Progenitor cell of endocrine pancreas (in vitro differentiated cells): ENCODE measurements around the gene OXLD1. TPM values are rescaled to one million over a fixed set of nuclear protein-coding genes. Genes with fewer than 3 reads are reported as not detected.

Source experiments
- DNase-seq: peaks from one replicate; pipeline ENCODE4 v3.0.0; 2021; ENCODE audit warnings: low spot score; ENCODE audit not compliant: unreplicated experiment
- H3K27ac Mint-ChIP-seq: 2 replicates; pipeline ENCODE4 v1.8.0; 2021; ENCODE audit warnings: mild to moderate bottlenecking, moderate library complexity, mixed read lengths
- H3K27me3 Mint-ChIP-seq: 2 replicates; pipeline ENCODE4 v1.8.0; 2021; ENCODE audit warnings: mixed read lengths
- H3K36me3 Mint-ChIP-seq: 2 replicates; pipeline ENCODE4 v1.8.0; 2022; ENCODE audit warnings: mixed read lengths; ENCODE audit not compliant: insufficient read depth
- H3K4me1 Mint-ChIP-seq: 2 replicates; pipeline ENCODE4 v1.8.0; 2021; ENCODE audit warnings: low read depth, mixed read lengths
- H3K4me3 Mint-ChIP-seq: 2 replicates; pipeline ENCODE4 v1.8.0; 2021; ENCODE audit warnings: low read depth, mild to moderate bottlenecking, moderate library complexity, mixed read lengths
- H3K9me3 Mint-ChIP-seq: 2 replicates; pipeline ENCODE4 v1.8.0; 2021; ENCODE audit warnings: low read depth, mixed read lengths
- total RNA-seq: library from RNA; stranded (reverse); gene quantifications from 2 replicates; pipeline ENCODE4 v1.2.1, GENCODE V29; 2021
- TF ChIP-seq, protein P1 (sequence below): fragments of 200-600 bp; sonication (generic); IDR thresholded peaks from one replicate; pipeline ENCODE4 v1.5.0; 2021; ENCODE audit warnings: antibody characterized with exemption, mild to moderate bottlenecking; ENCODE audit not compliant: unreplicated experiment

The OXLD1 gene
- total RNA-seq, 1 donor from 2014 or later: 18.6 TPM

GRCh38 chr17:81660441-81660840 lies 6.0 kb downstream of the OXLD1 start:
- Mint-ChIP-seq H3K9me3 (no peaks in the 10 kb centered on the region), H3K36me3 (no peaks in the 10 kb centered on the region), H3K27ac (no peak overlapping the region), H3K4me3 (no peak overlapping the region), H3K27me3 (no peaks in the 10 kb centered on the region), H3K4me1 (no peaks in the 10 kb centered on the region)
- TF ChIP-seq, protein P1, sequence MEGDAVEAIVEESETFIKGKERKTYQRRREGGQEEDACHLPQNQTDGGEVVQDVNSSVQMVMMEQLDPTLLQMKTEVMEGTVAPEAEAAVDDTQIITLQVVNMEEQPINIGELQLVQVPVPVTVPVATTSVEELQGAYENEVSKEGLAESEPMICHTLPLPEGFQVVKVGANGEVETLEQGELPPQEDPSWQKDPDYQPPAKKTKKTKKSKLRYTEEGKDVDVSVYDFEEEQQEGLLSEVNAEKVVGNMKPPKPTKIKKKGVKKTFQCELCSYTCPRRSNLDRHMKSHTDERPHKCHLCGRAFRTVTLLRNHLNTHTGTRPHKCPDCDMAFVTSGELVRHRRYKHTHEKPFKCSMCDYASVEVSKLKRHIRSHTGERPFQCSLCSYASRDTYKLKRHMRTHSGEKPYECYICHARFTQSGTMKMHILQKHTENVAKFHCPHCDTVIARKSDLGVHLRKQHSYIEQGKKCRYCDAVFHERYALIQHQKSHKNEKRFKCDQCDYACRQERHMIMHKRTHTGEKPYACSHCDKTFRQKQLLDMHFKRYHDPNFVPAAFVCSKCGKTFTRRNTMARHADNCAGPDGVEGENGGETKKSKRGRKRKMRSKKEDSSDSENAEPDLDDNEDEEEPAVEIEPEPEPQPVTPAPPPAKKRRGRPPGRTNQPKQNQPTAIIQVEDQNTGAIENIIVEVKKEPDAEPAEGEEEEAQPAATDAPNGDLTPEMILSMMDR: no peak
- no peak for DNase-seq

GRCh38 chr17:81659038-81659437 lies 7.4 kb downstream of the OXLD1 start:
- TF ChIP-seq, protein P1: no peak
- DNase-seq: no peak
- Mint-ChIP-seq H3K4me3 (no peak overlapping the region), H3K27me3 (no peaks in the 10 kb centered on the region), H3K36me3 (no peaks in the 10 kb centered on the region), H3K27ac (no peak overlapping the region), H3K9me3 (no peaks in the 10 kb centered on the region), H3K4me1 (no peaks in the 10 kb centered on the region)

- DNase-seq: no peak
- no peaks in the 10 kb centered on the region for H3K9me3 Mint-ChIP-seq
- H3K36me3 Mint-ChIP-seq: no peaks in the 10 kb centered on the region
Observed at GRCh38 chr17:81656835-81657234, 9.6 kb downstream of the OXLD1 start.

DNA sequence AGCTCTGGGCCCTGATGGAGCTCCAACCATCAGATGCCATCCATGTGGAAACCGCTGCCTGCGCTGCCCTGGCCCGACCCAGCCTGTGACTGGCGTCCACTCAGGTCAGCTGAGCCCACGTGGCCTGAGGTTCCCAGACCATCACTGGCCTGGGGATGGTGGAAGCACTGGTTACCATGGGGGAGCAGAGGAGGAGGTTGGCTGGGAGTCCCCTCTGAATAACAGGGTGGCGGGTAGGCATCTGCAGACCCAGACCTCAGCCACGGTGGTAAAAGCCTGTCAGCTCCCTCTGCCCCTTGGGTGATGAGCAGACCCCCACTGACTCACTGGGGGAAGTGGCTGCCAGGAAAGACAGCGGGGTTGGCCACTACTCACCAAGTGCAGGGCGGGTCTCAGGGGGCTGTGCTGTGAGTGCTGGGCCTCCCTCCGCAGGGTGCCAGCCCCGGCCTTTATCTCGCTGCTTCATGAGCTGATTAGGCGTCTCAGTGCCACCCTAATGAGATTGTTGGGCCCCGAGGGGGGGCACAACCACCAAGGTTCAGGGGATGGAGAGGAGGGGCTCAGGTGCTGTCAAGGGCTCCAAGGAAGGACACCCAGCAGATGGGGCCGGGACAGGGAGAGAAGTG lies 10.2 kb downstream of the OXLD1 start, which contains the start of gene PDE6G:
Gene PDE6G (minus strand): TSS at position 425 of the 626 bp plus-strand sequence. CDS start 3,237 bp downstream, outside the sequence.
- no peak within 1 kb of the TSS for H3K4me3 Mint-ChIP-seq
- H3K36me3 Mint-ChIP-seq: no peaks in the 10 kb centered on the region
- TF ChIP-seq, protein P1: no peak
- peaks cover 6% of the 10 kb centered on the region for H3K27me3 Mint-ChIP-seq
- H3K4me1 Mint-ChIP-seq: peaks cover 4% of the 10 kb centered on the region
- DNase-seq: no peak
- no peak within 1 kb of the TSS for H3K27ac Mint-ChIP-seq
- no peaks in the 10 kb centered on the region for H3K9me3 Mint-ChIP-seq

More at GRCh38 chr17:81656835-81657234, 9.6 kb downstream of the OXLD1 start:
- H3K27me3 Mint-ChIP-seq: peaks cover 4% of the 10 kb centered on the region
- no peak overlapping the region for H3K4me3 Mint-ChIP-seq
- TF ChIP-seq, protein P1: no peak
- no peak overlapping the region for H3K27ac Mint-ChIP-seq
- H3K4me1 Mint-ChIP-seq: peaks cover 3% of the 10 kb centered on the region

DNA sequence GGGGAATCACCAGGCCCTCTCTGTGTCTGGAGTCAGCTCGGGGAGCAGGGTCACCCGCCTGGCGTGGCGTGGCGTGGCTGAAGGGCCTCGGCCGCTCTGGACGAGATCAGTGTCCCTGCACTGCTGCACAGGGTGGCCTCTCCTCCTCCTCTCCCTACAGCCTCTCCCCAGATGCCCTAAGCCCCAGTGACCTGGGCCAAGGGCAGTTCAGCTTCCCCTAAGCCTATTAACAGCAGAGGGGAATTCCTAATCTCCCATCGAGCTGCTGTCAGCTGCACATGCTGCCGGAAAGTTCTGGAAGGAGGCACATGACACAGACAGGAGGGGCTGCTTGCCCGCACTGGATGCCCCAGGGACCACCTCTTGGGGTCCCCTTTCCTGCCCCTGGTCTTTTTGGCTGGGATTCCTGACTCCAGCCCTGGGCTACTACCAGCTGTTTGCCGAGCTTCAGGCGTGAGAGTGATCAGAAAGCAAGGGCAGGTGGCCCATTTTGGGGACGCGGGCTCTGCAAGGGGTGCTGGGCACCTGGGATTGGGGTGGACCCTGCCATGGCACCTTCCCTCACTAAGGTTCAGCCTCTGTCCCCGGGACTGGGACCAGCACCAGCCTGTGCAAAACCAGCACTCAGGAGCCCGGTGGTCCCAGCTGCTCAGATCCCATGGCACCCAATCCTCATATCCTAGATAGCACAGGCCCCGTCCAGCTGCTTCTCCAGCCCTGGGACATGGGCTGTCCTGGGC lies 10.9 kb downstream of the OXLD1 start:
- TF ChIP-seq, protein P1: no peak
- H3K9me3 Mint-ChIP-seq: no peaks in the 10 kb centered on the region
- peaks cover 4% of the 10 kb centered on the region for H3K4me1 Mint-ChIP-seq
- H3K27ac Mint-ChIP-seq: no peak overlapping the region
- DNase-seq: no peak
- H3K4me3 Mint-ChIP-seq: no peak overlapping the region
- H3K27me3 Mint-ChIP-seq: peaks cover 6% of the 10 kb centered on the region
- no peaks in the 10 kb centered on the region for H3K36me3 Mint-ChIP-seq
